Mesendoderm (in vitro differentiated cells): ENCODE data around the gene KLHL13.

Source experiments
- DNase-seq: peaks from one replicate; pipeline ENCODE4 v3.0.0; 2013
- H2AK5ac ChIP-seq: 2 replicates; pipeline ENCODE4 v1.6.1; 2013; ENCODE audit warnings: low read length, inconsistent platforms
- H2BK120ac ChIP-seq: 2 replicates; pipeline ENCODE4 v1.6.1; 2013; ENCODE audit warnings: low read depth, mild to moderate bottlenecking, low read length, moderate library complexity, mixed read lengths
- H2BK15ac ChIP-seq: replicated peaks from 2 replicates; pipeline ENCODE4 v1.6.1; 2013; ENCODE audit warnings: low read depth, mild to moderate bottlenecking, moderate library complexity
- H2BK5ac ChIP-seq: 2 replicates; pipeline ENCODE4 v1.6.1; 2013; ENCODE audit warnings: low read length, inconsistent platforms
- H3K18ac ChIP-seq: 2 replicates; pipeline ENCODE4 v1.6.1; 2013; ENCODE audit warnings: mild to moderate bottlenecking, low read length, mixed read lengths
- H3K23ac ChIP-seq: one replicate; pipeline ENCODE4 v1.6.1; 2013; ENCODE audit warnings: low read length
- H3K27ac ChIP-seq: 2 replicates; pipeline ENCODE4 v1.5.1; 2013; ENCODE audit warnings: low read depth, mild to moderate bottlenecking, inconsistent platforms, low read length, moderate library complexity
- H3K27me3 ChIP-seq: 2 replicates; pipeline ENCODE4 v1.6.1; 2013; ENCODE audit warnings: low read length, control low read depth, mild to moderate bottlenecking, inconsistent platforms; ENCODE audit not compliant: insufficient read depth, poor library complexity
- H3K36me3 ChIP-seq: 2 replicates; pipeline ENCODE4 v1.6.1; 2013; ENCODE audit warnings: low read length, inconsistent platforms; ENCODE audit not compliant: control insufficient read depth, insufficient read depth
- H3K4ac ChIP-seq: one replicate; pipeline ENCODE4 v1.6.1; 2013; ENCODE audit warnings: low read depth, mild to moderate bottlenecking, low read length, moderate library complexity
- H3K4me1 ChIP-seq: 2 replicates; pipeline ENCODE4 v1.6.1; 2013; ENCODE audit warnings: low read depth, low read length, inconsistent platforms; ENCODE audit not compliant: control insufficient read depth
- H3K4me2 ChIP-seq: 2 replicates; pipeline ENCODE4 v1.6.1; 2013; ENCODE audit warnings: low read length
- H3K4me3 ChIP-seq: 2 replicates; pipeline ENCODE4 v1.5.1; 2013; ENCODE audit warnings: mild to moderate bottlenecking, low read length
- H3K56ac ChIP-seq: one replicate; pipeline ENCODE4 v1.6.1; 2013; ENCODE audit warnings: low read length
- H3K79me1 ChIP-seq: 2 replicates; pipeline ENCODE4 v1.6.1; 2013; ENCODE audit warnings: low read length, inconsistent platforms
- H3K79me2 ChIP-seq: 2 replicates; pipeline ENCODE4 v1.6.1; 2013; ENCODE audit warnings: mild to moderate bottlenecking, low read length; ENCODE audit not compliant: control insufficient read depth, insufficient read depth
- H3K9ac ChIP-seq: 2 replicates; pipeline ENCODE4 v1.6.1; 2013; ENCODE audit warnings: low read length, inconsistent platforms
- H4K5ac ChIP-seq: one replicate; pipeline ENCODE4 v1.6.1; 2013; ENCODE audit warnings: low read length
- H4K8ac ChIP-seq: one replicate; pipeline ENCODE4 v1.6.1; 2013; ENCODE audit warnings: low read depth, mild to moderate bottlenecking, control low read depth, low read length, moderate library complexity
- WGBS: extraction: QIAGEN DNeasy Blood & Tissue Kit; methylation state at CpG from one replicate; pipeline ENCODE4 v1.1.7; 2013; ENCODE audit warnings: low lambda C conversion rate, missing lambda C conversion rate; ENCODE audit not compliant: insufficient coverage; ENCODE audit errors: extremely low coverage; 5-methylcytosine and 5-hydroxymethylcytosine counted together

The KLHL13 gene

DNA sequence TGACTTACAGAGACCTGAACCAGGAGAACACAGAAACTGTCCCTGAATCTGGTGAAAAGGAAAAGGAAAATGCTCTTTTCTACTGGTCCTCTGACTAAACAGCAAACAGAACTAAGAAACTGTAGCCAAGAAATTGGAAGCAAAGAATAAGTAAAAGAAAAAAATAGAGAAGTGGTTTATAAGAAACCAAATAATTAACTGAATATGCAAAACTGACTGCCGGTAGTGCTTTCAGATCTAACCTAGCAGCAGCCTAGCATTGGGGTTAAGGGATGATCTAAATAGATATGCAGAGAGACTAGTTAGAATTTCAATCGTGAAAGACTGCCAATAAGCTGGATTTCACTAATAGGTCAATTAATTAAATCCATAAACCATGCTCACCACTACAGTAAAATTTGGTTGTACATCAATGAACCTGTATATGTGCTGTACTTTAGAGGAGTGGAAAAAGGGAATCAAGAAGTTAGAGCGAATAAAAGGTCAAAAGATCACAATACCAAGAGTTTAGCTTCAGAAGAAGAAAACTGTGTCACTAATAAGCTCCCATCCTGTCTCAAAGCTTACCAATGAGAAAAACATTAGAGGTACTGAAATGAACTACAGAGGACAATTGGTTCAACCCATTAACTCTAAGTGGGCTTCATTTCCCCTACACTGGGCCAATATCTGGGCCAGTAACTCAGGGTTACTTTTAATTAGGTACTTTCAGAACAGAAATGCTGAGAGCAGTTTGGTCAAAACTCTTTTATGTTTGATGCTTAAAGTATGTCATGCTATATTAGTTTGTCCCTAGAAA is 53.6 kb downstream of the KLHL13 start:
- H2BK15ac ChIP-seq = no peak overlapping the region
- no peak overlapping the region for H3K18ac ChIP-seq
- H4K8ac ChIP-seq = no peak overlapping the region
- no peak overlapping the region for H2BK5ac ChIP-seq
- H2AK5ac ChIP-seq = no peak overlapping the region
- no peaks in the 10 kb centered on the region for H3K36me3 ChIP-seq
- H3K4me1 ChIP-seq = no peaks in the 10 kb centered on the region
- no peak overlapping the region for H3K4me3 ChIP-seq
- no peaks in the 10 kb centered on the region for H3K79me1 ChIP-seq
- no peak overlapping the region for H3K4ac ChIP-seq
- H3K27ac ChIP-seq = no peak overlapping the region
- no peak overlapping the region for H4K5ac ChIP-seq
- no peak overlapping the region for H3K9ac ChIP-seq
- no peaks in the 10 kb centered on the region for H3K79me2 ChIP-seq
- no peak overlapping the region for H3K23ac ChIP-seq
- no peak overlapping the region for H2BK120ac ChIP-seq
- WGBS = no CpG with 5 or more reads among the region's 3 CpGs
- DNase-seq = no peak
- H3K4me2 ChIP-seq = no peak overlapping the region
- no peaks in the 10 kb centered on the region for H3K27me3 ChIP-seq
- no peak overlapping the region for H3K56ac ChIP-seq

GRCh38 chrX:118062048-118062789 is 54.4 kb downstream of the KLHL13 start:
- H3K56ac ChIP-seq = no peak overlapping the region
- no peak overlapping the region for H3K23ac ChIP-seq
- H2BK120ac ChIP-seq = no peak overlapping the region
- no peak overlapping the region for H3K4me2 ChIP-seq
- no peak overlapping the region for H3K4me3 ChIP-seq
- H3K18ac ChIP-seq = no peak overlapping the region
- H3K27me3 ChIP-seq = no peaks in the 10 kb centered on the region
- no peak overlapping the region for H2AK5ac ChIP-seq
- no peaks in the 10 kb centered on the region for H3K79me1 ChIP-seq
- H3K79me2 ChIP-seq = no peaks in the 10 kb centered on the region
- H4K5ac ChIP-seq = no peak overlapping the region
- no peak overlapping the region for H4K8ac ChIP-seq
- H3K4ac ChIP-seq = no peak overlapping the region
- no peaks in the 10 kb centered on the region for H3K4me1 ChIP-seq
- H2BK15ac ChIP-seq = no peak overlapping the region
- no peaks in the 10 kb centered on the region for H3K36me3 ChIP-seq
- DNase-seq = no peak
- H2BK5ac ChIP-seq = no peak overlapping the region
- WGBS = no CpG with 5 or more reads among the region's 4 CpGs
- H3K27ac ChIP-seq = no peak overlapping the region
- no peak overlapping the region for H3K9ac ChIP-seq

- H3K4me1 ChIP-seq = no peaks in the 10 kb centered on the region
- H3K56ac ChIP-seq = no peak overlapping the region
- no peak overlapping the region for H4K8ac ChIP-seq
- no peaks in the 10 kb centered on the region for H3K27me3 ChIP-seq
- no peak overlapping the region for H3K27ac ChIP-seq
- H3K79me2 ChIP-seq = no peaks in the 10 kb centered on the region
- no peak overlapping the region for H3K23ac ChIP-seq
- H2BK15ac ChIP-seq = no peak overlapping the region
- H3K4me2 ChIP-seq = no peak overlapping the region
- no peaks in the 10 kb centered on the region for H3K36me3 ChIP-seq
- no peak overlapping the region for H2AK5ac ChIP-seq
- H3K9ac ChIP-seq = no peak overlapping the region
- H4K5ac ChIP-seq = no peak overlapping the region
- H3K4ac ChIP-seq = no peak overlapping the region
- no peak overlapping the region for H3K4me3 ChIP-seq
- no peak for DNase-seq
- WGBS = no CpG with 5 or more reads among the region's 2 CpGs
- no peaks in the 10 kb centered on the region for H3K79me1 ChIP-seq
- no peak overlapping the region for H2BK5ac ChIP-seq
- H2BK120ac ChIP-seq = no peak overlapping the region
- H3K18ac ChIP-seq = no peak overlapping the region
Measured at GRCh38 chrX:118058924-118059323, 57.7 kb downstream of the KLHL13 start.

- Histone ChIP-seq H2AK5ac (no peak overlapping the region), H2BK15ac (no peak overlapping the region), H3K4me2 (no peak overlapping the region), H3K27ac (no peak overlapping the region), H3K23ac (no peak overlapping the region), H3K79me1 (no peaks in the 10 kb centered on the region), H2BK5ac (no peak overlapping the region), H3K18ac (no peak overlapping the region), H4K5ac (no peak overlapping the region), H3K27me3 (no peaks in the 10 kb centered on the region), H3K4me3 (no peak overlapping the region), H2BK120ac (no peak overlapping the region), H3K9ac (no peak overlapping the region), H3K4me1 (no peaks in the 10 kb centered on the region), H4K8ac (no peak overlapping the region), H3K4ac (no peak overlapping the region), H3K36me3 (no peaks in the 10 kb centered on the region), H3K56ac (no peak overlapping the region), H3K79me2 (no peaks in the 10 kb centered on the region)
- no CpG with 5 or more reads among the region's 2 CpGs for whole genome bisulfite sequencing
- no peak for DNase-seq
Measured at GRCh38 chrX:118056870-118057269, 59.7 kb downstream of the KLHL13 start.

GRCh38 chrX:118049713-118050112 is 66.9 kb downstream of the KLHL13 start:
- Histone ChIP-seq H3K4me2 (no peak overlapping the region), H3K79me2 (no peaks in the 10 kb centered on the region), H2BK15ac (no peak overlapping the region), H2BK120ac (no peak overlapping the region), H3K56ac (no peak overlapping the region), H3K27ac (no peak overlapping the region), H3K79me1 (no peaks in the 10 kb centered on the region), H3K4ac (no peak overlapping the region), H2AK5ac (no peak overlapping the region), H3K23ac (no peak overlapping the region), H2BK5ac (no peak overlapping the region), H3K18ac (no peak overlapping the region), H3K27me3 (no peaks in the 10 kb centered on the region), H3K4me1 (no peaks in the 10 kb centered on the region), H4K5ac (no peak overlapping the region), H4K8ac (no peak overlapping the region), H3K4me3 (no peak overlapping the region), H3K36me3 (no peaks in the 10 kb centered on the region), H3K9ac (no peak overlapping the region)
- no CpG with 5 or more reads among the region's 1 CpG for WGBS
- no peak for DNase-seq
